GM23338 (cell line): Measurements from ENCODE around the gene ATG7. TPM values are rescaled to one million over a fixed set of nuclear protein-coding genes. Genes with fewer than 3 reads are reported as not detected.

Experiments
- ATAC-seq: fragments of 200-7000 bp; cut with Tn5 transposase; 3 replicates; pipeline ENCODE4 v1.9.1; 2020
- DNase-seq: peaks from one replicate; pipeline ENCODE4 v3.0.0-alpha.2; 2015; ENCODE audit warnings: low spot score
- H2AFZ ChIP-seq: fragments of 200-600 bp; sonication (generic); 2 replicates; pipeline ENCODE4 v1.8.0; 2016; ENCODE audit warnings: antibody characterized with exemption, mild to moderate bottlenecking, moderate library complexity
- H3F3A ChIP-seq: fragments of 200-600 bp; sonication (generic); replicated peaks from 2 replicates; pipeline ENCODE4 v1.8.0; 2017; ENCODE audit warnings: antibody characterized with exemption, mixed run types, low read depth
- H3K27ac ChIP-seq: fragments of 200-600 bp; sonication (generic); 2 replicates; pipeline ENCODE4 v1.6.1; 2016; ENCODE audit warnings: low read depth
- H3K27me3 ChIP-seq: fragments of 200-600 bp; sonication (generic); 2 replicates; pipeline ENCODE4 v1.8.0; 2016; ENCODE audit warnings: mild to moderate bottlenecking, mixed run types, moderate library complexity; ENCODE audit not compliant: insufficient read depth
- H3K36me3 ChIP-seq: fragments of 200-600 bp; sonication (generic); 2 replicates; pipeline ENCODE4 v1.8.0; 2016; ENCODE audit warnings: mild to moderate bottlenecking; ENCODE audit not compliant: insufficient read depth
- H3K4me1 ChIP-seq: fragments of 200-600 bp; sonication (generic); 2 replicates; pipeline ENCODE4 v1.8.0; 2016; ENCODE audit warnings: mild to moderate bottlenecking, moderate library complexity; ENCODE audit not compliant: insufficient read depth
- H3K4me2 ChIP-seq: fragments of 200-600 bp; sonication (generic); 2 replicates; pipeline ENCODE4 v1.7.1; 2017; ENCODE audit warnings: mixed run types
- H3K4me3 ChIP-seq: fragments of 200-600 bp; sonication (generic); 2 replicates; pipeline ENCODE4 v1.6.1; 2016; ENCODE audit warnings: mixed run types
- H3K79me2 ChIP-seq: fragments of 200-600 bp; sonication (generic); replicated peaks from 2 replicates; pipeline ENCODE4 v1.8.0; 2017; ENCODE audit warnings: mild to moderate bottlenecking; ENCODE audit not compliant: insufficient read depth
- H3K9me2 ChIP-seq: fragments of 200-600 bp; sonication (generic); 2 replicates; pipeline ENCODE4 v1.8.0; 2017; ENCODE audit not compliant: insufficient read depth
- H4K20me1 ChIP-seq: fragments of 200-600 bp; sonication (generic); replicated peaks from 2 replicates; pipeline ENCODE4 v1.8.0; 2017; ENCODE audit warnings: mild to moderate bottlenecking; ENCODE audit not compliant: insufficient read depth
- H3K27ac Mint-ChIP-seq: 2 replicates; pipeline ENCODE4 v1.8.0; 2020; ENCODE audit warnings: inconsistent platforms, mild to moderate bottlenecking, moderate library complexity, mixed read lengths
- H3K27me3 Mint-ChIP-seq: 3 replicates; pipeline ENCODE4 v1.8.0; 2022; ENCODE audit warnings: low read depth, mild to moderate bottlenecking, moderate library complexity, mixed read lengths, inconsistent platforms; ENCODE audit not compliant: insufficient read depth, poor library complexity
- H3K36me3 Mint-ChIP-seq: 3 replicates; pipeline ENCODE4 v1.8.0; 2021; ENCODE audit warnings: low read depth, mild to moderate bottlenecking, inconsistent platforms, moderate library complexity, mixed read lengths
- H3K4me1 Mint-ChIP-seq: 3 replicates; pipeline ENCODE4 v1.8.0; 2020; ENCODE audit warnings: mild to moderate bottlenecking, inconsistent platforms, mixed read lengths
- H3K4me3 Mint-ChIP-seq: 3 replicates; pipeline ENCODE4 v1.8.0; 2021; ENCODE audit warnings: moderate library complexity, mild to moderate bottlenecking, inconsistent platforms, mixed read lengths
- H3K9me3 Mint-ChIP-seq: 3 replicates; pipeline ENCODE4 v1.8.0; 2020; ENCODE audit warnings: moderate library complexity, mild to moderate bottlenecking, inconsistent platforms, mixed read lengths
- CREB1 ChIP-seq: fragments of 250-450 bp; sonication (Bioruptor Pico); IDR thresholded peaks from 2 replicates; pipeline ENCODE4 v1.5.0; 2020; ENCODE audit warnings: low read depth, mild to moderate bottlenecking, moderate library complexity
- EZH2 ChIP-seq: fragments of 200-600 bp; sonication (generic); IDR thresholded peaks from one replicate; pipeline ENCODE4 v1.8.0; 2017; ENCODE audit warnings: antibody characterized with exemption, mild to moderate bottlenecking, low read depth; ENCODE audit not compliant: unreplicated experiment
- EZH2phosphoT487 ChIP-seq: fragments of 200-600 bp; sonication (generic); IDR thresholded peaks from one replicate; pipeline ENCODE4 v1.8.1; 2018; ENCODE audit warnings: antibody characterized with exemption; ENCODE audit not compliant: unreplicated experiment
- JUNB ChIP-seq: IDR thresholded peaks from one replicate; pipeline ENCODE4 v1.6.1; 2016; ENCODE audit warnings: antibody characterized with exemption; ENCODE audit not compliant: unreplicated experiment
- NANOG ChIP-seq: IDR thresholded peaks from 2 replicates; pipeline ENCODE4 v1.6.1; 2016; ENCODE audit warnings: antibody characterized with exemption, borderline replicate concordance
- POLR2AphosphoS5 ChIP-seq: IDR thresholded peaks from 2 replicates; pipeline ENCODE4 v1.6.1; 2016; ENCODE audit warnings: antibody characterized with exemption, low read depth
- ZNF114 ChIP-seq: fragments of 250-450 bp; sonication (Bioruptor Pico); IDR thresholded peaks from 2 replicates; pipeline ENCODE4 v1.5.0; 2020; ENCODE audit warnings: mild to moderate bottlenecking, moderate library complexity
- ZNF331 ChIP-seq: fragments of 250-450 bp; sonication (Bioruptor Pico); IDR thresholded peaks from 2 replicates; pipeline ENCODE4 v1.5.0; 2020; ENCODE audit warnings: low read depth, mild to moderate bottlenecking, moderate library complexity
- polyA plus RNA-seq: library from polyadenylated mRNA; unstranded; fragments of >200 nt; fragmentation: Nextera tagmentation; extraction: Ambion mirVana; gene quantifications from 2 replicates; pipeline ENCODE4 v1.2.1, GENCODE V29; 2016
- total RNA-seq: library from RNA; depleted of rRNA; stranded (reverse); fragments of >200 nt; shearing (Covaris generic); gene quantifications from 2 replicates; pipeline ENCODE4 v1.2.3, GENCODE V29; 2014
- TF ChIP-seq, protein P1 (sequence below): fragments of 250-450 bp; sonication (Bioruptor Pico); IDR thresholded peaks from 2 replicates; pipeline ENCODE4 v1.5.0; 2020; ENCODE audit warnings: mild to moderate bottlenecking, moderate library complexity
- TF ChIP-seq, protein P2 (sequence below): IDR thresholded peaks from 2 replicates; pipeline ENCODE4 v1.6.1; 2016; ENCODE audit warnings: antibody characterized with exemption
- TF ChIP-seq, protein P3 (sequence below), 2 experiments: fragments of 200-600 bp in 1 of 2; sonication (generic) in 1 of 2; conservative IDR thresholded peaks; 2 replicates each; pipeline versions ENCODE4 v1.5.1 to v1.6.1; 2016 to 2017; ENCODE audit warnings: antibody characterized with exemption in 2 of 2, low read depth in 2 of 2, mild to moderate bottlenecking in 2 of 2, moderate library complexity in 1 of 2
- TF ChIP-seq, protein P4 (sequence below): IDR thresholded peaks from one replicate; pipeline ENCODE4 v1.6.1; 2018; ENCODE audit warnings: antibody characterized with exemption; ENCODE audit not compliant: unreplicated experiment

The ATG7 gene
- total and polyA plus RNA-seq, 2 experiments from 2014 or later = 16.2 to 36.7 TPM

DNA sequence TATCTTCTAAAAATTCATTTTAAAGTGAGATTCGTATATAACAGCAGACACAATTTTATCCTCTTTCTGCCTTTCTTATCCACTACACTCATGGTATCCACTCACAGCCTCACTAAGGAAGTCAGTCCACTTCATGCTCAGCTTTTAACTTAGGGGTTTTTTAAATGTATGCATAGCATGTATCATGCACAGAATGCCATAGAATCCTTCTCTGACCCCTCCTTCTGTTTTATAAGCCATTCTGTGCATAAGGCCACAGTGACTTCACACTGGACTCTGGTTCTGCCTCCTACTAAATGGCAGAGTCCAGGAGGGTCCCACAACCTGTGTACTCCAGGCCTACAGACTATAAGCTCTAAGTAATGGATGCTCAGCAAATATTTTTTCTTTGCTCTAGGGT, 129.2 kb downstream of the ATG7 start:
- Mint-ChIP-seq H3K4me1 (no peaks in the 10 kb centered on the region), H3K27me3 (no peaks in the 10 kb centered on the region), H3K9me3 (peaks cover 14% of the 10 kb centered on the region; the same call in 2 of the 3 replicates), H3K4me3 (no peak overlapping the region), H3K27ac (no peak overlapping the region), H3K36me3 (peaks cover 18% of the 10 kb centered on the region)
- Histone ChIP-seq H4K20me1 (no peaks in the 10 kb centered on the region), H3K27me3 (no peaks in the 10 kb centered on the region), H2AFZ (no peak overlapping the region), H3K4me3 (no peak overlapping the region), H3F3A (no peaks in the 10 kb centered on the region), H3K79me2 (no peaks in the 10 kb centered on the region), H3K36me3 (no peaks in the 10 kb centered on the region; the same call in 1 of the 2 replicates), H3K27ac (no peak overlapping the region), H3K4me1 (no peaks in the 10 kb centered on the region), H3K4me2 (no peak overlapping the region), H3K9me2 (peaks cover 4% of the 10 kb centered on the region; the same call in 1 of the 2 replicates)
- TF ChIP-seq ZNF331 (CRISPR knock-in tag) (no peak), CREB1 (CRISPR knock-in tag) (no peak), POLR2AphosphoS5 (no peak), EZH2phosphoT487 (no peak), EZH2 (no peak), JUNB (no peak), NANOG (no peak), ZNF114 (CRISPR knock-in tag) (no peak)
- TF ChIP-seq, protein P1, sequence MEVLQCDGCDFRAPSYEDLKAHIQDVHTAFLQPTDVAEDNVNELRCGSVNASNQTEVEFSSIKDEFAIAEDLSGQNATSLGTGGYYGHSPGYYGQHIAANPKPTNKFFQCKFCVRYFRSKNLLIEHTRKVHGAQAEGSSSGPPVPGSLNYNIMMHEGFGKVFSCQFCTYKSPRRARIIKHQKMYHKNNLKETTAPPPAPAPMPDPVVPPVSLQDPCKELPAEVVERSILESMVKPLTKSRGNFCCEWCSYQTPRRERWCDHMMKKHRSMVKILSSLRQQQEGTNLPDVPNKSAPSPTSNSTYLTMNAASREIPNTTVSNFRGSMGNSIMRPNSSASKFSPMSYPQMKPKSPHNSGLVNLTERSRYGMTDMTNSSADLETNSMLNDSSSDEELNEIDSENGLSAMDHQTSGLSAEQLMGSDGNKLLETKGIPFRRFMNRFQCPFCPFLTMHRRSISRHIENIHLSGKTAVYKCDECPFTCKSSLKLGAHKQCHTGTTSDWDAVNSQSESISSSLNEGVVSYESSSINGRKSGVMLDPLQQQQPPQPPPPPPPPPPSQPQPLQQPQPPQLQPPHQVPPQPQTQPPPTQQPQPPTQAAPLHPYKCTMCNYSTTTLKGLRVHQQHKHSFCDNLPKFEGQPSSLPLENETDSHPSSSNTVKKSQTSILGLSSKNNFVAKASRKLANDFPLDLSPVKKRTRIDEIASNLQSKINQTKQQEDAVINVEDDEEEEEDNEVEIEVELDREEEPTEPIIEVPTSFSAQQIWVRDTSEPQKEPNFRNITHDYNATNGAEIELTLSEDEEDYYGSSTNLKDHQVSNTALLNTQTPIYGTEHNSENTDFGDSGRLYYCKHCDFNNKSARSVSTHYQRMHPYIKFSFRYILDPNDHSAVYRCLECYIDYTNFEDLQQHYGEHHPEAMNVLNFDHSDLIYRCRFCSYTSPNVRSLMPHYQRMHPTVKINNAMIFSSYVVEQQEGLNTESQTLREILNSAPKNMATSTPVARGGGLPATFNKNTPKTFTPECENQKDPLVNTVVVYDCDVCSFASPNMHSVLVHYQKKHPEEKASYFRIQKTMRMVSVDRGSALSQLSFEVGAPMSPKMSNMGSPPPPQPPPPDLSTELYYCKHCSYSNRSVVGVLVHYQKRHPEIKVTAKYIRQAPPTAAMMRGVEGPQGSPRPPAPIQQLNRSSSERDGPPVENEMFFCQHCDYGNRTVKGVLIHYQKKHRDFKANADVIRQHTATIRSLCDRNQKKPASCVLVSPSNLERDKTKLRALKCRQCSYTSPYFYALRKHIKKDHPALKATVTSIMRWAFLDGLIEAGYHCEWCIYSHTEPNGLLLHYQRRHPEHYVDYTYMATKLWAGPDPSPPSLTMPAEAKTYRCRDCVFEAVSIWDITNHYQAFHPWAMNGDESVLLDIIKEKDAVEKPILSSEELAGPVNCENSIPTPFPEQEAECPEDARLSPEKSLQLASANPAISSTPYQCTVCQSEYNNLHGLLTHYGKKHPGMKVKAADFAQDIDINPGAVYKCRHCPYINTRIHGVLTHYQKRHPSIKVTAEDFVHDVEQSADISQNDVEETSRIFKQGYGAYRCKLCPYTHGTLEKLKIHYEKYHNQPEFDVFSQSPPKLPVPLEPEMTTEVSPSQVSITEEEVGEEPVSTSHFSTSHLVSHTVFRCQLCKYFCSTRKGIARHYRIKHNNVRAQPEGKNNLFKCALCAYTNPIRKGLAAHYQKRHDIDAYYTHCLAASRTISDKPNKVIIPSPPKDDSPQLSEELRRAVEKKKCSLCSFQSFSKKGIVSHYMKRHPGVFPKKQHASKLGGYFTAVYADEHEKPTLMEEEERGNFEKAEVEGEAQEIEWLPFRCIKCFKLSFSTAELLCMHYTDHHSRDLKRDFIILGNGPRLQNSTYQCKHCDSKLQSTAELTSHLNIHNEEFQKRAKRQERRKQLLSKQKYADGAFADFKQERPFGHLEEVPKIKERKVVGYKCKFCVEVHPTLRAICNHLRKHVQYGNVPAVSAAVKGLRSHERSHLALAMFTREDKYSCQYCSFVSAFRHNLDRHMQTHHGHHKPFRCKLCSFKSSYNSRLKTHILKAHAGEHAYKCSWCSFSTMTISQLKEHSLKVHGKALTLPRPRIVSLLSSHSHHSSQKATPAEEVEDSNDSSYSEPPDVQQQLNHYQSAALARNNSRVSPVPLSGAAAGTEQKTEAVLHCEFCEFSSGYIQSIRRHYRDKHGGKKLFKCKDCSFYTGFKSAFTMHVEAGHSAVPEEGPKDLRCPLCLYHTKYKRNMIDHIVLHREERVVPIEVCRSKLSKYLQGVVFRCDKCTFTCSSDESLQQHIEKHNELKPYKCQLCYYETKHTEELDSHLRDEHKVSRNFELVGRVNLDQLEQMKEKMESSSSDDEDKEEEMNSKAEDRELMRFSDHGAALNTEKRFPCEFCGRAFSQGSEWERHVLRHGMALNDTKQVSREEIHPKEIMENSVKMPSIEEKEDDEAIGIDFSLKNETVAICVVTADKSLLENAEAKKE (CRISPR knock-in tag) = no peak
- TF ChIP-seq, protein P2, sequence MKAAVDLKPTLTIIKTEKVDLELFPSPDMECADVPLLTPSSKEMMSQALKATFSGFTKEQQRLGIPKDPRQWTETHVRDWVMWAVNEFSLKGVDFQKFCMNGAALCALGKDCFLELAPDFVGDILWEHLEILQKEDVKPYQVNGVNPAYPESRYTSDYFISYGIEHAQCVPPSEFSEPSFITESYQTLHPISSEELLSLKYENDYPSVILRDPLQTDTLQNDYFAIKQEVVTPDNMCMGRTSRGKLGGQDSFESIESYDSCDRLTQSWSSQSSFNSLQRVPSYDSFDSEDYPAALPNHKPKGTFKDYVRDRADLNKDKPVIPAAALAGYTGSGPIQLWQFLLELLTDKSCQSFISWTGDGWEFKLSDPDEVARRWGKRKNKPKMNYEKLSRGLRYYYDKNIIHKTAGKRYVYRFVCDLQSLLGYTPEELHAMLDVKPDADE = no peak
- TF ChIP-seq, protein P3, sequence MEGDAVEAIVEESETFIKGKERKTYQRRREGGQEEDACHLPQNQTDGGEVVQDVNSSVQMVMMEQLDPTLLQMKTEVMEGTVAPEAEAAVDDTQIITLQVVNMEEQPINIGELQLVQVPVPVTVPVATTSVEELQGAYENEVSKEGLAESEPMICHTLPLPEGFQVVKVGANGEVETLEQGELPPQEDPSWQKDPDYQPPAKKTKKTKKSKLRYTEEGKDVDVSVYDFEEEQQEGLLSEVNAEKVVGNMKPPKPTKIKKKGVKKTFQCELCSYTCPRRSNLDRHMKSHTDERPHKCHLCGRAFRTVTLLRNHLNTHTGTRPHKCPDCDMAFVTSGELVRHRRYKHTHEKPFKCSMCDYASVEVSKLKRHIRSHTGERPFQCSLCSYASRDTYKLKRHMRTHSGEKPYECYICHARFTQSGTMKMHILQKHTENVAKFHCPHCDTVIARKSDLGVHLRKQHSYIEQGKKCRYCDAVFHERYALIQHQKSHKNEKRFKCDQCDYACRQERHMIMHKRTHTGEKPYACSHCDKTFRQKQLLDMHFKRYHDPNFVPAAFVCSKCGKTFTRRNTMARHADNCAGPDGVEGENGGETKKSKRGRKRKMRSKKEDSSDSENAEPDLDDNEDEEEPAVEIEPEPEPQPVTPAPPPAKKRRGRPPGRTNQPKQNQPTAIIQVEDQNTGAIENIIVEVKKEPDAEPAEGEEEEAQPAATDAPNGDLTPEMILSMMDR (conservative IDR thresholded peaks at IDR 0.05; ENCODE audit: low read depth in 2 of 2) = no peak
- TF ChIP-seq, protein P4, sequence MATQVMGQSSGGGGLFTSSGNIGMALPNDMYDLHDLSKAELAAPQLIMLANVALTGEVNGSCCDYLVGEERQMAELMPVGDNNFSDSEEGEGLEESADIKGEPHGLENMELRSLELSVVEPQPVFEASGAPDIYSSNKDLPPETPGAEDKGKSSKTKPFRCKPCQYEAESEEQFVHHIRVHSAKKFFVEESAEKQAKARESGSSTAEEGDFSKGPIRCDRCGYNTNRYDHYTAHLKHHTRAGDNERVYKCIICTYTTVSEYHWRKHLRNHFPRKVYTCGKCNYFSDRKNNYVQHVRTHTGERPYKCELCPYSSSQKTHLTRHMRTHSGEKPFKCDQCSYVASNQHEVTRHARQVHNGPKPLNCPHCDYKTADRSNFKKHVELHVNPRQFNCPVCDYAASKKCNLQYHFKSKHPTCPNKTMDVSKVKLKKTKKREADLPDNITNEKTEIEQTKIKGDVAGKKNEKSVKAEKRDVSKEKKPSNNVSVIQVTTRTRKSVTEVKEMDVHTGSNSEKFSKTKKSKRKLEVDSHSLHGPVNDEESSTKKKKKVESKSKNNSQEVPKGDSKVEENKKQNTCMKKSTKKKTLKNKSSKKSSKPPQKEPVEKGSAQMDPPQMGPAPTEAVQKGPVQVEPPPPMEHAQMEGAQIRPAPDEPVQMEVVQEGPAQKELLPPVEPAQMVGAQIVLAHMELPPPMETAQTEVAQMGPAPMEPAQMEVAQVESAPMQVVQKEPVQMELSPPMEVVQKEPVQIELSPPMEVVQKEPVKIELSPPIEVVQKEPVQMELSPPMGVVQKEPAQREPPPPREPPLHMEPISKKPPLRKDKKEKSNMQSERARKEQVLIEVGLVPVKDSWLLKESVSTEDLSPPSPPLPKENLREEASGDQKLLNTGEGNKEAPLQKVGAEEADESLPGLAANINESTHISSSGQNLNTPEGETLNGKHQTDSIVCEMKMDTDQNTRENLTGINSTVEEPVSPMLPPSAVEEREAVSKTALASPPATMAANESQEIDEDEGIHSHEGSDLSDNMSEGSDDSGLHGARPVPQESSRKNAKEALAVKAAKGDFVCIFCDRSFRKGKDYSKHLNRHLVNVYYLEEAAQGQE = no peak
- ATAC-seq (no peak), DNase-seq (no peak)
